Liver (tissue), 9 donors: ENCODE data around the gene SERPINB4. TPM values are rescaled to one million over a fixed set of nuclear protein-coding genes. Genes with fewer than 3 reads are reported as not detected.

Experiments
- DNase-seq: peaks from one replicate; pipeline ENCODE4 v3.0.0-alpha.2; 2017; ENCODE audit warnings: low spot score
- H3K27ac ChIP-seq, 2 donors: one replicate each; pipeline ENCODE4 v1.7.0; 2013; ENCODE audit warnings: inconsistent platforms in 2 of 2, low read length in 2 of 2, control low read depth in 1 of 2, low read depth in 1 of 2, mild to moderate bottlenecking in 1 of 2
- H3K27me3 ChIP-seq, 4 donors: one replicate each; pipeline versions ENCODE4 v1.6.1 to v1.7.0; 2013; ENCODE audit warnings: low read length in 3 of 4, inconsistent platforms in 1 of 4, mild to moderate bottlenecking in 1 of 4, moderate library complexity in 1 of 4; ENCODE audit not compliant: control insufficient read depth in 4 of 4, insufficient read depth in 4 of 4
- H3K36me3 ChIP-seq, 4 donors: one replicate each; pipeline versions ENCODE4 v1.6.1 to v1.7.0; 2013; ENCODE audit warnings: low read length in 3 of 4, mild to moderate bottlenecking in 3 of 4, low read depth in 1 of 4, moderate library complexity in 1 of 4; ENCODE audit not compliant: control insufficient read depth in 4 of 4, insufficient read depth in 3 of 4
- H3K4me1 ChIP-seq, 4 donors: one replicate each; pipeline versions ENCODE4 v1.6.1 to v1.7.0; 2013; ENCODE audit warnings: low read length in 3 of 4, mild to moderate bottlenecking in 3 of 4, moderate library complexity in 1 of 4; ENCODE audit not compliant: control insufficient read depth in 4 of 4, insufficient read depth in 4 of 4
- H3K4me3 ChIP-seq, 3 donors: one replicate each; pipeline versions ENCODE4 v1.6.1 to v1.7.0; 2013; ENCODE audit warnings: low read length in 3 of 3, control low read depth in 1 of 3, low read depth in 1 of 3, mild to moderate bottlenecking in 1 of 3
- H3K9ac ChIP-seq, 2 donors: one replicate each; pipeline ENCODE4 v1.7.0; 2013; ENCODE audit warnings: low read length in 2 of 2, mild to moderate bottlenecking in 2 of 2, moderate library complexity in 2 of 2, control low read depth in 1 of 2, low read depth in 1 of 2
- H3K9me3 ChIP-seq, 4 donors: one replicate each; pipeline versions ENCODE4 v1.6.1 to v1.7.0; 2013; ENCODE audit warnings: low read length in 3 of 4; ENCODE audit not compliant: control insufficient read depth in 4 of 4
- ATF3 ChIP-seq: IDR thresholded peaks from 2 replicates; pipeline ENCODE4 v1.6.1; 2016; ENCODE audit warnings: antibody characterized with exemption
- CTCF ChIP-seq: fragments of 150-350 bp; IDR thresholded peaks from 2 replicates; pipeline ENCODE4 v1.5.1; 2017; ENCODE audit warnings: improper control_type of control experiment, low read depth, low read length; ENCODE audit not compliant: missing input control
- FOXA1 ChIP-seq: IDR thresholded peaks from 2 replicates; pipeline ENCODE4 v1.6.1; 2016; ENCODE audit warnings: antibody characterized with exemption
- GABPA ChIP-seq, 2 donors: IDR thresholded peaks in 1 of 2; conservative IDR thresholded peaks in 1 of 2; 2 replicates each; pipeline ENCODE4 v1.6.1; 2016; ENCODE audit warnings: antibody characterized with exemption in 2 of 2, mild to moderate bottlenecking in 1 of 2, moderate library complexity in 1 of 2
- HNF4A ChIP-seq, 2 donors: conservative IDR thresholded peaks; 2 replicates each; pipeline ENCODE4 v1.6.1; 2016; ENCODE audit warnings: antibody characterized with exemption in 2 of 2, mild to moderate bottlenecking in 2 of 2
- JUND ChIP-seq, 2 donors: IDR thresholded peaks; 2 replicates each; pipeline ENCODE4 v1.6.1; 2016; ENCODE audit warnings: antibody characterized with exemption in 2 of 2
- RAD21 ChIP-seq, 2 donors: IDR thresholded peaks; 2 replicates each; pipeline ENCODE4 v1.6.1; 2016; ENCODE audit warnings: antibody characterized with exemption in 2 of 2, mild to moderate bottlenecking in 2 of 2
- REST ChIP-seq: IDR thresholded peaks from 2 replicates; pipeline ENCODE4 v1.6.1; 2016; ENCODE audit warnings: antibody characterized with exemption, mild to moderate bottlenecking
- RXRA ChIP-seq, 2 donors: IDR thresholded peaks; 2 replicates each; pipeline ENCODE4 v1.6.1; 2017 to 2018; ENCODE audit warnings: antibody characterized with exemption in 2 of 2, mild to moderate bottlenecking in 1 of 2
- TAF1 ChIP-seq: conservative IDR thresholded peaks from 2 replicates; pipeline ENCODE4 v1.6.1; 2016; ENCODE audit warnings: antibody characterized with exemption, mild to moderate bottlenecking
- YY1 ChIP-seq: IDR thresholded peaks from 2 replicates; pipeline ENCODE4 v1.6.1; 2016; ENCODE audit warnings: antibody characterized with exemption, mild to moderate bottlenecking
- WGBS: extraction: QIAGEN DNeasy Blood & Tissue Kit; methylation state at CpG from one replicate; pipeline ENCODE4 v1.1.7; 2013; 5-methylcytosine and 5-hydroxymethylcytosine counted together
- polyA plus RNA-seq, 2 donors: library from polyadenylated mRNA; stranded (reverse) in 1 of 2; unstranded in 1 of 2; fragments of 200-250 nt in 1 of 2; fragments of >200 nt in 1 of 2; fragmentation: Nextera tagmentation in 1 of 2; extraction: Ambion mirVana in 1 of 2; gene quantifications; one replicate each; pipeline versions ENCODE4 v1.2.1 to v1.2.3, GENCODE V29; 2013 to 2015
- total RNA-seq, 2 donors: library from RNA; depleted of rRNA; stranded (reverse); fragments of >200 nt; gene quantifications; one replicate each; pipeline ENCODE4 v1.2.3, GENCODE V29; 2014
- donor health status: healthy.
- donor health status: healthy.
- donor health status: healthy.
- donor health status: healthy.
- donor health status: healthy.

SERPINB4 gene
- total and polyA plus RNA-seq, 4 donors, result not detected

DNA sequence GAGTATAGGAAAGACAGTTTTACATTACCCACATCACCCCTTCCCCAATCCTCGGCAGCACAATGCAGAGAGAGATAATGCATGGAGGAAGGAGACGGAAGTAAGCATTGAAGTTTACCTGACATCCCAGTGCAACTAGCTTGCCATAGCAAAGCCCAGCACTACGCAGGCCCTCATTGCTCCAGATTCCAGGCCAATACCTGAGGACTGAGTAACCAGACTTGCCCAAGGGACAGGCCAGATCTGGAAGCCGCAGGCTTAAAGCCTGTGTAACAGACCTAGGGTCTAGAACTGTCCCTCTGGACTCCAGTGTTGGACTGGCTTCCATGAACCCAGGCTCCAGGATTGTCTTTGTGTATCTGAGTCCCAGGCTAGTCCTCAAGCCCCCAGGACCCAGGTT lies 17.6 kb downstream of the SERPINB4 start (continued):
- TF ChIP-seq REST (no peak), GABPA (IDR thresholded peaks at IDR 0.05 in 1 of 2, conservative IDR thresholded peaks at IDR 0.05 in 1 of 2) (no peak), JUND (IDR thresholded peaks at IDR 0.05) (no peak), CTCF (no peak), ATF3 (no peak)

- no peak overlapping the region for H3K4me3 ChIP-seq
- H3K4me1 ChIP-seq, result no peaks in the 10 kb centered on the region
- no peaks in the 10 kb centered on the region for H3K36me3 ChIP-seq
- no peak overlapping the region for H3K9ac ChIP-seq
- no peak for DNase-seq
- H3K27me3 ChIP-seq, result no peaks in the 10 kb centered on the region
- no peak for TF ChIP-seq HNF4A (conservative IDR thresholded peaks at IDR 0.05)
- no peak for TF ChIP-seq YY1
- TF ChIP-seq RXRA (IDR thresholded peaks at IDR 0.05), result no peak
- TF ChIP-seq TAF1, result no peak
- TF ChIP-seq CTCF, result no peak
- no peak for TF ChIP-seq RAD21 (IDR thresholded peaks at IDR 0.05)
- no peak for TF ChIP-seq GABPA (IDR thresholded peaks at IDR 0.05 in 1 of 2, conservative IDR thresholded peaks at IDR 0.05 in 1 of 2)
- TF ChIP-seq ATF3, result no peak
- no peak for TF ChIP-seq REST
- no peak for TF ChIP-seq FOXA1
- no peak overlapping the region for H3K27ac ChIP-seq
- WGBS, result 70% methylated on average over 3 of the region's 3 CpGs
- H3K9me3 ChIP-seq, result peaks cover 3 to 13% (median 9%) of the 10 kb centered on the region in 4 donors
Measured at GRCh38 chr18:63624863-63625262, 19.2 kb downstream of the SERPINB4 start.
